Nephron (organoid): ENCODE measurements around the gene RNF141.

Source experiments
- H3K27ac Mint-ChIP-seq, 3 experiments: 2 replicates each; pipeline ENCODE4 v1.8.0; 2020; ENCODE audit warnings: mixed read lengths in 3 of 3, mild to moderate bottlenecking in 2 of 3, moderate library complexity in 1 of 3
- H3K27me3 Mint-ChIP-seq: 2 replicates; pipeline ENCODE4 v1.8.0; 2021; ENCODE audit warnings: low read depth, mild to moderate bottlenecking, moderate library complexity, mixed read lengths
- H3K36me3 Mint-ChIP-seq: 2 replicates; pipeline ENCODE4 v1.8.0; 2020; ENCODE audit warnings: low read depth, mixed read lengths
- H3K4me1 Mint-ChIP-seq: 2 replicates; pipeline ENCODE4 v1.8.0; 2020; ENCODE audit warnings: mixed read lengths
- H3K4me3 Mint-ChIP-seq, 3 experiments: 2 replicates each; pipeline ENCODE4 v1.8.0; 2020; ENCODE audit warnings: mild to moderate bottlenecking in 3 of 3, mixed read lengths in 3 of 3, moderate library complexity in 2 of 3
- H3K9me3 Mint-ChIP-seq: 2 replicates; pipeline ENCODE4 v1.8.0; 2020; ENCODE audit warnings: mixed read lengths
- TF ChIP-seq, protein P1 (sequence below), 3 experiments: fragments of 200-600 bp; sonication (generic); IDR thresholded peaks; one replicate each; pipeline ENCODE4 v1.5.0; 2021; ENCODE audit warnings: antibody characterized with exemption in 3 of 3; ENCODE audit not compliant: unreplicated experiment in 3 of 3

RNF141 gene

DNA sequence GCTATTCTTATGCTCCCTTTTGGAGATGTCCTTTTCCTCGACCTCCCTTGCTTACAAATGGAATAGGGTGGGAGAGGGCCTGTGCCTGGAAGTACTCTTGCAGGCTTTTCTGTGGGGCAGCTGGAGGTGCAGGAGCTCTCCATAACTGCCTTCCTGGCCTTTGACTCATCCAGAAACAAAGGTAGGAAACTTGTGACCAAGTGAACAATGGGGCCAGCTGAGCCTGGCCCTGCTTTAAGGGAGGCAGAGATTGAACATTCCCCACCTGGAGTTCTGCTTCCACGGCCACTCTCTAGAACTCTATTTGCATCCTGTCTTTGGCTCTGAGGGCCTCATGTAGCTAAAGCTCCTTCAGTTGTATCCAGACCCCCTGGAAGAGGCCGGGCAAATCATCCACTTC, 32.6 kb upstream of the RNF141 start:
- Mint-ChIP-seq H3K36me3 (peaks cover 14% of the 10 kb centered on the region), H3K27me3 (no peaks in the 10 kb centered on the region), H3K9me3 (no peaks in the 10 kb centered on the region), H3K4me1 (peaks cover 1% of the 10 kb centered on the region), H3K4me3 (no peak overlapping the region), H3K27ac (no peak overlapping the region)
- TF ChIP-seq, protein P1, sequence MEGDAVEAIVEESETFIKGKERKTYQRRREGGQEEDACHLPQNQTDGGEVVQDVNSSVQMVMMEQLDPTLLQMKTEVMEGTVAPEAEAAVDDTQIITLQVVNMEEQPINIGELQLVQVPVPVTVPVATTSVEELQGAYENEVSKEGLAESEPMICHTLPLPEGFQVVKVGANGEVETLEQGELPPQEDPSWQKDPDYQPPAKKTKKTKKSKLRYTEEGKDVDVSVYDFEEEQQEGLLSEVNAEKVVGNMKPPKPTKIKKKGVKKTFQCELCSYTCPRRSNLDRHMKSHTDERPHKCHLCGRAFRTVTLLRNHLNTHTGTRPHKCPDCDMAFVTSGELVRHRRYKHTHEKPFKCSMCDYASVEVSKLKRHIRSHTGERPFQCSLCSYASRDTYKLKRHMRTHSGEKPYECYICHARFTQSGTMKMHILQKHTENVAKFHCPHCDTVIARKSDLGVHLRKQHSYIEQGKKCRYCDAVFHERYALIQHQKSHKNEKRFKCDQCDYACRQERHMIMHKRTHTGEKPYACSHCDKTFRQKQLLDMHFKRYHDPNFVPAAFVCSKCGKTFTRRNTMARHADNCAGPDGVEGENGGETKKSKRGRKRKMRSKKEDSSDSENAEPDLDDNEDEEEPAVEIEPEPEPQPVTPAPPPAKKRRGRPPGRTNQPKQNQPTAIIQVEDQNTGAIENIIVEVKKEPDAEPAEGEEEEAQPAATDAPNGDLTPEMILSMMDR (IDR thresholded peaks at IDR 0.05; ENCODE audit: unreplicated experiment in 3 of 3): no peak

DNA sequence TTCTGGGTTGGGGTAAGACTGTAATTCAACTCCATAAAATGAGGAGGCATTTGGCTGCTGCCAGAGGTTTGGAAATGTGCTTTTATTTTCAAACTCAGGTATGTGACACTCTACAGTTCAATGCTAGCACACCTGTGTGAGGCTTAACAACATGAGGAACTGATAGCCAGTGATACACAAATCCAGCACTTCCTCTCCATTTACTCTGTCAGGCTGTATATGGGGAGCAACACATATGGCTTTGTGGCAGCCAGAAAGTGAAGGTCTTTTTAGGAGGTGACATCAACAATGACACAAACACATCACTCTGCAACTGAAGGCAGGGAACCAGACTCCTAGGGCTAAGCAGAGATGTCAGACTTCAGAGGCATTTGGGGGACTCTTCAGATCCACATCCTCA, 32.0 kb upstream of the RNF141 start:
- TF ChIP-seq, protein P1 (IDR thresholded peaks at IDR 0.05; ENCODE audit: unreplicated experiment in 3 of 3): no peak
- peaks cover 11% of the 10 kb centered on the region for H3K36me3 Mint-ChIP-seq
- no peaks in the 10 kb centered on the region for H3K9me3 Mint-ChIP-seq
- H3K4me1 Mint-ChIP-seq: no peaks in the 10 kb centered on the region
- H3K4me3 Mint-ChIP-seq: no peak overlapping the region
- H3K27ac Mint-ChIP-seq: no peak overlapping the region
- no peaks in the 10 kb centered on the region for H3K27me3 Mint-ChIP-seq

DNA sequence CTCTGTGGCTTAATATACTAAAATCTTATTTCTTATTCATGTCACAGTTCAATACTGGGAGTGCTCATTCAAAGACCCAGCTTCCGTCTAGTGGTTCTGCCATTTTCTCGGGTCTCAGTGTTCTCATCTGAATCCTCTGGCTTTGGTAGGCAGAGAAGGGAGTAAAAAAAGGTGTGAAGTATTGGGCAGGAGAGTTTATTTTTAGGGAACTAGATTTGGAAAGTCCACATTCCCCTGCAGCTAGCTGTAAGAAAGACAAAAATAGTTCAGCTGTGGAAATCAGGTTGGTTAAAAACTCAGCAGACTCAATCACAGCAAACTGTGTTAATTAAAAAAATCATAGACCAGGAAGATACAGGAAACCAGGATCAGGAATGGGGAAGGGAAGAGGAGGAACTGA, 31.5 kb upstream of the RNF141 start:
- H3K36me3 Mint-ChIP-seq: peaks cover 11% of the 10 kb centered on the region

DNA sequence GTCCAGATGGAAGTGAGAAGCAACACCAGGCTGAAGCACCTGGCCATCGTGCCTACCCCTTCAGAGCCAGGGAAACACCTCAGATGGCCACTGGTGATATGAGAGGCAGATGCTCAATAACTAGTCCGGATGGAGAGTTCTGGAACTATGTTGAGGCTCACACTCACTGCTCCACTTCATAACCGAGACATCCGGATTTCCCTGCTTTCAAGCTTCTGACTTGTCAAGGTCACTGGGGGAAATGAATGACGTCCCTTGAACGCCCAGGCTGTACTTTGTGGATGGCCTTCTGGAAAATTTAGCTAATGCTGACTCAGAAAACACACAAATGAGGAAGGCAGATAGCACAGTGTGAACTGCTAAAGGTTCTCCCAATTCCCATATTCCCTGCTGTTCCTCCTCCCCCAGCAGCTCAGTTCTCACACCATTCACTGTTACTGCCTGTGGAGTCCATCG, 27.5 kb upstream of the RNF141 start, which contains the start of gene LYVE1:
TSS of gene LYVE1 (minus strand) at position 180 of the 456 bp plus-strand sequence. CDS start at position 47, 133 bp downstream.
- Mint-ChIP-seq H3K27ac (peak within 1 kb of the TSS in 2 of 3 experiments; percentile 15 to 28), H3K27me3 (peaks cover 5% of the 10 kb centered on the region), H3K36me3 (no peaks in the 10 kb centered on the region), H3K9me3 (no peaks in the 10 kb centered on the region), H3K4me1 (peaks cover 9% of the 10 kb centered on the region), H3K4me3 (no peak within 1 kb of the TSS)
- TF ChIP-seq, protein P1 (IDR thresholded peaks at IDR 0.05; ENCODE audit: unreplicated experiment in 3 of 3): no peak

More for the DNA sequence above, 31.5 kb upstream of the RNF141 start:
- no peak overlapping the region for H3K4me3 Mint-ChIP-seq
- TF ChIP-seq, protein P1 (IDR thresholded peaks at IDR 0.05; ENCODE audit: unreplicated experiment in 3 of 3): no peak
- no peaks in the 10 kb centered on the region for H3K27me3 Mint-ChIP-seq
- no peak overlapping the region for H3K27ac Mint-ChIP-seq
- no peaks in the 10 kb centered on the region for H3K4me1 Mint-ChIP-seq
- H3K9me3 Mint-ChIP-seq: no peaks in the 10 kb centered on the region

DNA sequence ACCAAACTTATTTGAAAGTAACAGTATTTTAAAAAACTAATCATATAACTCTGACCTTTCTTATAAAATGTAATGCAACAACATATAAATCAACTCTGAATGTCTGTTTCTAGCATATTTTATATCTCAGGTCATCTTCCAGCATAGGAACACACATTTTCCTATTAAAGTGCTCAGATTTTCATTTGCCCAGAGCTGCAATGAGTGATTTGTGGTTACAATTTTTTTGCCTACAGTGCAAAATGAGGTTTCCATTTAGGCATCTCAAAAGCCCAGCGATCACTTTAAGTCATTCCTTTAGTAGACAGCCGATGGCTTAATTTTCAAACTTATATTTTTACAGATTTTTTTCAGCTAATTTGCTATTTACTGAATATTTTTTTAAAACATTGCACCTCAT, 26.5 kb upstream of the RNF141 start:
- no peaks in the 10 kb centered on the region for H3K9me3 Mint-ChIP-seq
- H3K4me1 Mint-ChIP-seq: peaks cover 9% of the 10 kb centered on the region
- TF ChIP-seq, protein P1 (IDR thresholded peaks at IDR 0.05; ENCODE audit: unreplicated experiment in 3 of 3): no peak
- H3K27ac Mint-ChIP-seq: peak overlapping the region in 1 of 3 experiments; percentile 15
- no peaks in the 10 kb centered on the region for H3K36me3 Mint-ChIP-seq
- H3K27me3 Mint-ChIP-seq: peaks cover 6% of the 10 kb centered on the region
- no peak overlapping the region for H3K4me3 Mint-ChIP-seq

DNA sequence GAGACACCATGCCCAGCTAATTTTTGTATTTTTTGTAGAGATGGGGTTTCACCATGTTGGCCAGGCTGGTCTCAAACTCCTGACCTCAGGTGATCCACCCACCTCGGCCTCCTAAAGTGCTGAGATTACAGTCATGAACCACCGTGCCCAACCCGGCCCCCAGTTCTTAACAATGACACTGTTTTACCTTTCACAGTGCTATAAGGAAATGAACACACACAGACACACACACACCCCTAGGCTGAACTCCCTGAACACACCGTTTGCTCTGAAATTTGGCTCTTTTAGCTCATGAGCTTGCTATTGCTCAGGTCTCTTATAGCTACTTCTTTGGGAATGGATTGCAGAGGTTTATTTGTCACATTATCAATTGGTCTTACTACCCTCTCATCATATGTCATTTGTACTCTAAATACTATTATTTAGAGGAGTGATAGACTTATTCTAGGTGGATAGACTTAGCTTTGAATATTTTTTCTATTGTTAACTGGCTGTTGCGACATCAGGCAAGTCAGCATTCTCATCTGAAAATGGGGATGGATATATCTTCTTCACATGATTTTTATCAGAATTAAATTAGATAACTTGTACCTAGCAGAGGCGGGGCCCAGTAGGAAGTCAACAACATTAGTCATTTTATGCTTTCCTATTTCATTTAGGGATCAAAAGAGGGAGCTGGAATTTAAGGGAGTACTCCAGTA, 25.4 kb upstream of the RNF141 start:
- Mint-ChIP-seq H3K4me1 (peaks cover 9% of the 10 kb centered on the region), H3K27me3 (peaks cover 6% of the 10 kb centered on the region), H3K9me3 (no peaks in the 10 kb centered on the region), H3K27ac (no peak overlapping the region), H3K4me3 (no peak overlapping the region), H3K36me3 (no peaks in the 10 kb centered on the region)
- TF ChIP-seq, protein P1 (IDR thresholded peaks at IDR 0.05; ENCODE audit: unreplicated experiment in 3 of 3): no peak
